Osteoblast (primary cell): Measurements from ENCODE around the gene SAMD7. TPM values are rescaled to one million over a fixed set of nuclear protein-coding genes. Genes with fewer than 3 reads are reported as not detected.

Experiments used
- DNase-seq: peaks from one replicate; pipeline ENCODE4 v3.0.0; 2011; ENCODE audit warnings: low spot score, mixed read lengths; ENCODE audit not compliant: insufficient read length; ENCODE audit errors: missing footprints
- H2AFZ ChIP-seq: 2 replicates; pipeline ENCODE4 v1.6.0; 2011; ENCODE audit warnings: mild to moderate bottlenecking, low read length
- H3K27ac ChIP-seq: 2 replicates; pipeline ENCODE4 v1.5.1; 2011; ENCODE audit warnings: mild to moderate bottlenecking, low read depth, low read length, moderate library complexity
- H3K27me3 ChIP-seq: 2 replicates; pipeline ENCODE4 v1.6.0; 2012; ENCODE audit warnings: mild to moderate bottlenecking, control low read depth, inconsistent platforms, low read length, moderate library complexity; ENCODE audit not compliant: insufficient read depth
- H3K36me3 ChIP-seq: 2 replicates; pipeline ENCODE4 v1.5.1; 2011; ENCODE audit warnings: mild to moderate bottlenecking, low read length, control low read depth, moderate library complexity; ENCODE audit not compliant: insufficient read depth
- H3K4me1 ChIP-seq: 2 replicates; pipeline ENCODE4 v1.5.1; 2011; ENCODE audit warnings: mild to moderate bottlenecking, low read length, control low read depth, moderate library complexity; ENCODE audit not compliant: insufficient read depth
- H3K4me2 ChIP-seq: 2 replicates; pipeline ENCODE4 v1.6.0; 2011; ENCODE audit warnings: mild to moderate bottlenecking, low read length; ENCODE audit not compliant: insufficient read depth
- H3K4me3 ChIP-seq: fragments of 200-600 bp; sonication (generic); 3 replicates; pipeline ENCODE4 v1.5.1; 2012; ENCODE audit warnings: mild to moderate bottlenecking, low read length, inconsistent platforms; ENCODE audit not compliant: insufficient read depth
- H3K79me2 ChIP-seq: 2 replicates; pipeline ENCODE4 v1.6.0; 2012; ENCODE audit warnings: mild to moderate bottlenecking, low read length, control low read depth, inconsistent platforms; ENCODE audit not compliant: insufficient read depth
- H3K9me3 ChIP-seq: 2 replicates; pipeline ENCODE4 v1.5.1; 2011; ENCODE audit warnings: low read depth, low read length, control low read depth
- H4K20me1 ChIP-seq: 2 replicates; pipeline ENCODE4 v1.6.0; 2012; ENCODE audit warnings: mild to moderate bottlenecking, low read length, control low read depth; ENCODE audit not compliant: insufficient read depth
- CTCF ChIP-seq: IDR thresholded peaks from 2 replicates; pipeline ENCODE4 v1.5.1; 2011; ENCODE audit warnings: mild to moderate bottlenecking, low read depth, low read length, moderate library complexity; ENCODE audit errors: extremely low read depth
- total RNA-seq: library from RNA; depleted of rRNA; stranded (reverse); fragments of >200 nt; gene quantifications from 2 replicates; pipeline ENCODE4 v1.2.3, GENCODE V29; 2012

The SAMD7 gene
- total RNA-seq, 1 donor: not detected

- peaks cover 19% of the 10 kb centered on the region for H3K4me1 ChIP-seq
- TF ChIP-seq CTCF: no peak
- peak overlapping the region; percentile 84 for H3K4me3 ChIP-seq
- DNase-seq: peak; percentile 27
- peak overlapping the region; percentile 95 for H3K4me2 ChIP-seq
- no peaks in the 10 kb centered on the region for H3K9me3 ChIP-seq
- no peaks in the 10 kb centered on the region for H3K27me3 ChIP-seq
- peak overlapping the region; percentile 90 for H3K27ac ChIP-seq
- H3K79me2 ChIP-seq: peaks cover 72% of the 10 kb centered on the region
- H3K36me3 ChIP-seq: peaks cover 8% of the 10 kb centered on the region
- peaks cover 54% of the 10 kb centered on the region for H4K20me1 ChIP-seq
- H2AFZ ChIP-seq: no peak overlapping the region
Observed at GRCh38 chr3:169968224-169968885, 57.0 kb downstream of the SAMD7 start.

- H3K79me2 ChIP-seq: peaks cover 83% of the 10 kb centered on the region
- no peak overlapping the region for H3K27ac ChIP-seq
- no peaks in the 10 kb centered on the region for H3K27me3 ChIP-seq
- no peak overlapping the region for H3K4me3 ChIP-seq
- H3K9me3 ChIP-seq: no peaks in the 10 kb centered on the region
- peaks cover 59% of the 10 kb centered on the region for H4K20me1 ChIP-seq
- peak overlapping the region; percentile 1 for H3K4me2 ChIP-seq
- TF ChIP-seq CTCF: no peak
- no peak for DNase-seq
- H3K4me1 ChIP-seq: peaks cover 19% of the 10 kb centered on the region
- peaks cover 8% of the 10 kb centered on the region for H3K36me3 ChIP-seq
- H2AFZ ChIP-seq: no peak overlapping the region
Observed at GRCh38 chr3:169969174-169970095, 58.1 kb downstream of the SAMD7 start.

GRCh38 chr3:169970847-169971246, 59.5 kb downstream of the SAMD7 start:
- TF ChIP-seq CTCF: no peak
- peaks cover 61% of the 10 kb centered on the region for H4K20me1 ChIP-seq
- no peak overlapping the region for H2AFZ ChIP-seq

GRCh38 chr3:169971522-169971921, 60.1 kb downstream of the SAMD7 start:
- Histone ChIP-seq H4K20me1 (peaks cover 61% of the 10 kb centered on the region), H3K4me1 (peaks cover 13% of the 10 kb centered on the region), H2AFZ (no peak overlapping the region), H3K4me3 (no peak overlapping the region), H3K9me3 (no peaks in the 10 kb centered on the region), H3K36me3 (peaks cover 21% of the 10 kb centered on the region), H3K27ac (no peak overlapping the region), H3K4me2 (no peak overlapping the region), H3K79me2 (peaks cover 99% of the 10 kb centered on the region), H3K27me3 (no peaks in the 10 kb centered on the region)
- no peak for TF ChIP-seq CTCF
- DNase-seq: no peak

More at GRCh38 chr3:169970847-169971246, 59.5 kb downstream of the SAMD7 start:
- Histone ChIP-seq H3K4me2 (no peak overlapping the region), H3K27me3 (no peaks in the 10 kb centered on the region), H3K36me3 (peaks cover 15% of the 10 kb centered on the region), H3K9me3 (no peaks in the 10 kb centered on the region), H3K79me2 (peaks cover 96% of the 10 kb centered on the region), H3K4me3 (no peak overlapping the region), H3K27ac (no peak overlapping the region), H3K4me1 (peaks cover 18% of the 10 kb centered on the region)
- DNase-seq: no peak
